Measurements from ENCODE around the gene MSH3.
"Not testable (repeated sequence)": the region's sequence is repeated elsewhere in the genome, so short reads cannot be mapped to it uniquely, and the experiment has no call there.

The MSH3 gene

GRCh38 chr5:80655231-80655774, 851 bp downstream of the MSH3 start:
- in situ Hi-C loops (cut with HindIII; ENCODE audit: low sequenced_read_pairs): no loop called here

- in situ Hi-C loops (cut with HindIII; ENCODE audit: low sequenced_read_pairs): no loop called here
These were observed 2.0 kb downstream of the MSH3 start for GRCh38 chr5:80656425-80656824.

GRCh38 chr5:80659106-80659505, 4.7 kb downstream of the MSH3 start:
- in situ Hi-C loops (cut with HindIII; ENCODE audit: low sequenced_read_pairs): no loop called here

- in situ Hi-C loops (cut with HindIII; ENCODE audit: low sequenced_read_pairs): not testable (repeated sequence)
These were observed 6.2 kb downstream of the MSH3 start for GRCh38 chr5:80660661-80661060.

- in situ Hi-C loops (cut with HindIII; ENCODE audit: low sequenced_read_pairs): no loop called here
These were observed 7.7 kb downstream of the MSH3 start for GRCh38 chr5:80662108-80662507.

GRCh38 chr5:80665057-80665456, 10.6 kb downstream of the MSH3 start:
- in situ Hi-C loops (cut with HindIII; ENCODE audit: low sequenced_read_pairs): no loop called here

- in situ Hi-C loops (cut with HindIII; ENCODE audit: low sequenced_read_pairs): no loop called here
These were observed 12.9 kb downstream of the MSH3 start for GRCh38 chr5:80667384-80667783.

GRCh38 chr5:80668016-80668969, 13.8 kb downstream of the MSH3 start:
- in situ Hi-C loops (cut with HindIII; ENCODE audit: low sequenced_read_pairs): no loop called here

GRCh38 chr5:80672140-80672736, 17.8 kb downstream of the MSH3 start:
- in situ Hi-C loops (cut with HindIII; ENCODE audit: low sequenced_read_pairs): no loop called here

- in situ Hi-C loops (cut with HindIII; ENCODE audit: low sequenced_read_pairs): no loop called here
These were observed 22.3 kb downstream of the MSH3 start for GRCh38 chr5:80676706-80677105.

GRCh38 chr5:80686757-80687156, 32.3 kb downstream of the MSH3 start:
- in situ Hi-C loops (cut with HindIII; ENCODE audit: low sequenced_read_pairs): no loop called here

GRCh38 chr5:80688648-80689420, 34.4 kb downstream of the MSH3 start:
- in situ Hi-C loops (cut with HindIII; ENCODE audit: low sequenced_read_pairs): no loop called here

- in situ Hi-C loops (cut with HindIII; ENCODE audit: low sequenced_read_pairs): no loop called here
These were observed 35.2 kb downstream of the MSH3 start for GRCh38 chr5:80689627-80690026.

GRCh38 chr5:80695666-80696065, 41.2 kb downstream of the MSH3 start:
- in situ Hi-C loops (cut with HindIII; ENCODE audit: low sequenced_read_pairs): no loop called here

GRCh38 chr5:80696450-80696849, 42.0 kb downstream of the MSH3 start:
- in situ Hi-C loops (cut with HindIII; ENCODE audit: low sequenced_read_pairs): no loop called here

- in situ Hi-C loops (cut with HindIII; ENCODE audit: low sequenced_read_pairs): no loop called here
These were observed 42.6 kb downstream of the MSH3 start for GRCh38 chr5:80697100-80697499.

GRCh38 chr5:80698369-80698768, 43.9 kb downstream of the MSH3 start:
- in situ Hi-C loops (cut with HindIII; ENCODE audit: low sequenced_read_pairs): no loop called here

GRCh38 chr5:80701597-80701996, 47.1 kb downstream of the MSH3 start:
- in situ Hi-C loops (cut with HindIII; ENCODE audit: low sequenced_read_pairs): no loop called here

GRCh38 chr5:80703291-80703690, 48.8 kb downstream of the MSH3 start:
- in situ Hi-C loops (cut with HindIII; ENCODE audit: low sequenced_read_pairs): no loop called here

- in situ Hi-C loops (cut with HindIII; ENCODE audit: low sequenced_read_pairs): no loop called here
These were observed 49.3 kb downstream of the MSH3 start for GRCh38 chr5:80703747-80704146.

GRCh38 chr5:80704221-80704620, 49.8 kb downstream of the MSH3 start:
- in situ Hi-C loops (cut with HindIII; ENCODE audit: low sequenced_read_pairs): no loop called here
